Measurements from ENCODE around the gene IQGAP3.

Gene IQGAP3

GRCh38 chr1:156481527-156481926, 90.8 kb downstream of the IQGAP3 start:
- no peak for DNase-seq (ENCODE audit: low read depth, low spot score)
- Histone ChIP-seq H3K4me1 (ENCODE audit: control insufficient read depth, insufficient read depth, low read length) (peaks cover 2% of the 10 kb centered on the region; the same call in 1 of the 2 replicates), H3K27ac (ENCODE audit: low read length) (no peak overlapping the region), H3K36me3 (ENCODE audit: control insufficient read depth, insufficient read depth, low read length) (peaks cover 17% of the 10 kb centered on the region), H3K27me3 (ENCODE audit: control insufficient read depth, insufficient read depth, low read length) (no peaks in the 10 kb centered on the region), H3K4me3 (ENCODE audit: low read length) (no peak overlapping the region), H3K9me3 (ENCODE audit: control insufficient read depth, insufficient read depth, low read length) (no peaks in the 10 kb centered on the region)
- no CpG with 5 or more reads among the region's 5 CpGs for WGBS (ENCODE audit: insufficient coverage, insufficient read length)

- peaks cover 2% of the 10 kb centered on the region; the same call in 1 of the 2 replicates for H3K4me1 ChIP-seq (ENCODE audit: control insufficient read depth, insufficient read depth, low read length)
- H3K27ac ChIP-seq (ENCODE audit: low read length), result no peak overlapping the region
- H3K4me3 ChIP-seq (ENCODE audit: low read length), result no peak overlapping the region
- H3K9me3 ChIP-seq (ENCODE audit: control insufficient read depth, insufficient read depth, low read length), result no peaks in the 10 kb centered on the region
- peaks cover 27% of the 10 kb centered on the region for H3K36me3 ChIP-seq (ENCODE audit: control insufficient read depth, insufficient read depth, low read length)
- WGBS (ENCODE audit: insufficient coverage, insufficient read length), result 100% methylated on average over 2 of the region's 34 CpGs
- peak; percentile 84 for DNase-seq (ENCODE audit: low read depth, low spot score)
- no peaks in the 10 kb centered on the region for H3K27me3 ChIP-seq (ENCODE audit: control insufficient read depth, insufficient read depth, low read length)
Observed at GRCh38 chr1:156480411-156481192, 91.8 kb downstream of the IQGAP3 start.

GRCh38 chr1:156480016-156480370, 92.4 kb downstream of the IQGAP3 start:
- H3K4me1 ChIP-seq (ENCODE audit: control insufficient read depth, insufficient read depth, low read length), result peaks cover 2% of the 10 kb centered on the region; the same call in 1 of the 2 replicates
- no peak overlapping the region for H3K4me3 ChIP-seq (ENCODE audit: low read length)
- no peak for DNase-seq (ENCODE audit: low read depth, low spot score)
- no peaks in the 10 kb centered on the region for H3K9me3 ChIP-seq (ENCODE audit: control insufficient read depth, insufficient read depth, low read length)
- peaks cover 32% of the 10 kb centered on the region for H3K36me3 ChIP-seq (ENCODE audit: control insufficient read depth, insufficient read depth, low read length)
- H3K27me3 ChIP-seq (ENCODE audit: control insufficient read depth, insufficient read depth, low read length), result no peaks in the 10 kb centered on the region
- no CpG with 5 or more reads among the region's 4 CpGs for WGBS (ENCODE audit: insufficient coverage, insufficient read length)
- no peak overlapping the region for H3K27ac ChIP-seq (ENCODE audit: low read length)

- H3K36me3 ChIP-seq (ENCODE audit: control insufficient read depth, insufficient read depth, low read length), result peaks cover 34% of the 10 kb centered on the region
- no CpG with 5 or more reads among the region's 15 CpGs for WGBS (ENCODE audit: insufficient coverage, insufficient read length)
- H3K27me3 ChIP-seq (ENCODE audit: control insufficient read depth, insufficient read depth, low read length), result no peaks in the 10 kb centered on the region
- no peak for DNase-seq (ENCODE audit: low read depth, low spot score)
- H3K9me3 ChIP-seq (ENCODE audit: control insufficient read depth, insufficient read depth, low read length), result no peaks in the 10 kb centered on the region
- peaks cover 2% of the 10 kb centered on the region; the same call in 1 of the 2 replicates for H3K4me1 ChIP-seq (ENCODE audit: control insufficient read depth, insufficient read depth, low read length)
- no peak overlapping the region for H3K4me3 ChIP-seq (ENCODE audit: low read length)
- H3K27ac ChIP-seq (ENCODE audit: low read length), result no peak overlapping the region
Observed at GRCh38 chr1:156479093-156480015, 93.0 kb downstream of the IQGAP3 start.

- H3K27me3 ChIP-seq (ENCODE audit: control insufficient read depth, insufficient read depth, low read length), result no peaks in the 10 kb centered on the region
- no peak for DNase-seq (ENCODE audit: low read depth, low spot score)
- H3K4me1 ChIP-seq (ENCODE audit: control insufficient read depth, insufficient read depth, low read length), result peaks cover 2% of the 10 kb centered on the region; the same call in 1 of the 2 replicates
- no peaks in the 10 kb centered on the region for H3K9me3 ChIP-seq (ENCODE audit: control insufficient read depth, insufficient read depth, low read length)
- no peak overlapping the region for H3K4me3 ChIP-seq (ENCODE audit: low read length)
- H3K27ac ChIP-seq (ENCODE audit: low read length), result no peak overlapping the region
- peaks cover 34% of the 10 kb centered on the region for H3K36me3 ChIP-seq (ENCODE audit: control insufficient read depth, insufficient read depth, low read length)
- WGBS (ENCODE audit: insufficient coverage, insufficient read length), result no CpG with 5 or more reads among the region's 8 CpGs
Observed at GRCh38 chr1:156478250-156478627, 94.1 kb downstream of the IQGAP3 start.

- Histone ChIP-seq H3K36me3 (ENCODE audit: control insufficient read depth, insufficient read depth, low read length) (peaks cover 34% of the 10 kb centered on the region), H3K4me3 (ENCODE audit: low read length) (no peak overlapping the region), H3K9me3 (ENCODE audit: control insufficient read depth, insufficient read depth, low read length) (no peaks in the 10 kb centered on the region), H3K27ac (ENCODE audit: low read length) (no peak overlapping the region), H3K4me1 (ENCODE audit: control insufficient read depth, insufficient read depth, low read length) (peaks cover 2% of the 10 kb centered on the region; the same call in 1 of the 2 replicates), H3K27me3 (ENCODE audit: control insufficient read depth, insufficient read depth, low read length) (no peaks in the 10 kb centered on the region)
- DNase-seq (ENCODE audit: low read depth, low spot score), result no peak
- WGBS (ENCODE audit: insufficient coverage, insufficient read length), result no CpG with 5 or more reads among the region's 3 CpGs
Observed at GRCh38 chr1:156477526-156478249, 94.7 kb downstream of the IQGAP3 start.

GRCh38 chr1:156476501-156477298, 95.7 kb downstream of the IQGAP3 start:
- Histone ChIP-seq H3K4me1 (ENCODE audit: control insufficient read depth, insufficient read depth, low read length) (peaks cover 2% of the 10 kb centered on the region; the same call in 1 of the 2 replicates), H3K9me3 (ENCODE audit: control insufficient read depth, insufficient read depth, low read length) (no peaks in the 10 kb centered on the region), H3K4me3 (ENCODE audit: low read length) (no peak overlapping the region), H3K27ac (ENCODE audit: low read length) (no peak overlapping the region), H3K36me3 (ENCODE audit: control insufficient read depth, insufficient read depth, low read length) (peaks cover 29% of the 10 kb centered on the region), H3K27me3 (ENCODE audit: control insufficient read depth, insufficient read depth, low read length) (no peaks in the 10 kb centered on the region)
- no peak for DNase-seq (ENCODE audit: low read depth, low spot score)
- WGBS (ENCODE audit: insufficient coverage, insufficient read length), result no CpG with 5 or more reads among the region's 8 CpGs

- no peak overlapping the region for H3K27ac ChIP-seq (ENCODE audit: low read length)
- H3K36me3 ChIP-seq (ENCODE audit: control insufficient read depth, insufficient read depth, low read length), result peaks cover 34% of the 10 kb centered on the region
- no peaks in the 10 kb centered on the region for H3K9me3 ChIP-seq (ENCODE audit: control insufficient read depth, insufficient read depth, low read length)
- DNase-seq (ENCODE audit: low read depth, low spot score), result no peak
- no CpG with 5 or more reads among the region's 25 CpGs for WGBS (ENCODE audit: insufficient coverage, insufficient read length)
- H3K4me3 ChIP-seq (ENCODE audit: low read length), result no peak overlapping the region
- no peaks in the 10 kb centered on the region for H3K27me3 ChIP-seq (ENCODE audit: control insufficient read depth, insufficient read depth, low read length)
- H3K4me1 ChIP-seq (ENCODE audit: control insufficient read depth, insufficient read depth, low read length), result peaks cover under 1% of the 10 kb centered on the region; the same call in 1 of the 2 replicates
Observed at GRCh38 chr1:156475568-156476500, 96.5 kb downstream of the IQGAP3 start.
